Measurements from ENCODE around the gene MARK2. TPM values are rescaled to one million over a fixed set of nuclear protein-coding genes. Genes with fewer than 3 reads are reported as not detected.

The MARK2 gene
- total and polyA plus RNA-seq, 4 donors, result 12.2 to 32.5 (median 23.9) TPM

DNA sequence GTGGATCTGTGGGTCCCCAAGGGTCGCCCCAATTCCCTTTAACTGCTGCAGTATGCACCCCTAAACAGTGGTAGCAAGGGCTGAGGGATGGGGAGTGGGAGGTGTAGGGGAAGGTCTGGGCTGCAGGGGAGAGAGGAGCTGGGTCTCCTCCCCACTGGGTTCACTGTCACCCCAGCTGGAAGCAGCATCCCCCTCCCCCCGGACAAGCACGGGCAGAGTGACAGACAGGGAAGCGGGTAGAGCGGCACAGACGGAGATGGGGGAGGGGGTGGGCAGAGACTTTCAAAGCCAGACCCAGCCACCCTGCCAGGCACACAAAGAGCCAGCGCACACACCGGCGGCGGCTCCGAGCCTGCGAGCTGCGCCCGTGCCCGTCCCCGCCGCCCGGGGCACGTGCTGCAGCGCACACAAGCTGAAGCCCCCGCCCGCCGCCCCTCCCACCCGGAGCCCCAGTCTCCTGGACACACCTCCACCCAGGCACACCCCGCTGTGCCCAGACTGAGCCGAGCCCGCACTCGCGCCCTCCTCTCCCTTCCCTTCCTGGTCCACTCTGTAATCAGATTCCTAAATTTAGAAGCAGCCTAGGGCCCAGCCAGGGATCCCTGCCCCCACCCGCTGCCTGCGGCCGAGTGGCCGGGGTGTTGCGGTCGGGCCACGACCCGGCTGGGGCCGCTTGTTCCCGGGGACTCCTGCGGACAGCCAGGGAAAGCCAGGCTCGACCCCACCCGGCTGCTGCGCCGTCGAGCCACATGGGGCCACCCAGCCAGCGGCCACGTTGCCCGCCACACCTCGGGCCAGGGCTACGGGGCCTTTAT, 79.0 kb downstream of the MARK2 start:
- H3K36me3 ChIP-seq (ENCODE audit: control insufficient read depth, insufficient read depth, low read length), result peaks cover 23% of the 10 kb centered on the region
- H3K4me1 ChIP-seq (ENCODE audit: control insufficient read depth, insufficient read depth, low read length), result peaks cover 72% of the 10 kb centered on the region
- H3K9me3 ChIP-seq (ENCODE audit: control insufficient read depth, insufficient read depth, low read length), result no peaks in the 10 kb centered on the region
- H3K4me3 ChIP-seq (ENCODE audit: low read depth, low read length), result peak overlapping the region; percentile 43
- 4% methylated on average over 39 of the region's 50 CpGs for WGBS (ENCODE audit: insufficient coverage)
- H3K27me3 ChIP-seq (ENCODE audit: control insufficient read depth, insufficient read depth, low read length), result no peaks in the 10 kb centered on the region
- DNase-seq (ENCODE audit: low read depth in 4 of 6, low spot score in 6 of 6), result peak in 2 of 6 donors; percentile 94 to 96
- H3K27ac ChIP-seq (ENCODE audit: low read depth, low read length), result peak overlapping the region; percentile 86

DNA sequence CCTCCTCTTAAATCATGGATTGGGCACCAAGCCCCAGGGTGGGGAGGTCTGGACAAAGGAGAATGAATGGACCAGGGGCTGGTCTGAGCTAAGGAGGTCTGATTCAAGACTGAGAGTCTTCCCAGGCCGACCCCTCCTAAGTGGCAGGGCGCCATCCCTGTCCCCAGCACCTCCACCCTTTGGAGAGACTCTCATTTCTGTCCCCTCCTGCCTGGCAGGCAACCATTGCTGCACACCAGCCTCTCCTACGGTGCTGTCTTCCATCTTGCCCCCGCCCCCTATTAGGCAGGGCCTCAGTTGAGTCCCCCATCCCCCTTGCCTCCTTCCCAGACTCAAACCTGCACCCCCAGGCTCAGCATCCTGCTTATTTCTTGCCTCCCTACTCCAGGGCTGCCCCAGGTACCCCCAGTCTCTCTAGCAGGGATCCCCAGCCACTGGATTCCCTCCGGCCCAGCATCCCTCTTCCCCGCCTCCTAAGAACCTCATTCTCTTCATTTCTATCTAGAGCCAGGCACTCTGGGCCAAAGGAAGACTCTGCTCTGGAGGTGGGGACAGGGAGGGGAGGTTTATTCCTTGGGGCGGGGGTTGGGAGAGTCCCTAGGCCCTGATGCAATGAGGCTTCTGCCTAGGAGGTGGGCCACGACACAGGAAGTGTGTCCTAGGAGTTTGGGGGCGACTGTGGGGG, 79.7 kb downstream of the MARK2 start:
- peak in 2 of 6 donors; percentile 68 to 72 for DNase-seq (ENCODE audit: low read depth in 4 of 6, low spot score in 6 of 6)
- H3K27ac ChIP-seq (ENCODE audit: low read depth, low read length), result peak overlapping the region; percentile 86
- H3K27me3 ChIP-seq (ENCODE audit: control insufficient read depth, insufficient read depth, low read length), result no peaks in the 10 kb centered on the region
- no peaks in the 10 kb centered on the region for H3K9me3 ChIP-seq (ENCODE audit: control insufficient read depth, insufficient read depth, low read length)
- H3K4me1 ChIP-seq (ENCODE audit: control insufficient read depth, insufficient read depth, low read length), result peaks cover 72% of the 10 kb centered on the region
- 30% methylated on average over 5 of the region's 9 CpGs for WGBS (ENCODE audit: insufficient coverage)
- H3K4me3 ChIP-seq (ENCODE audit: low read depth, low read length), result no peak overlapping the region
- H3K36me3 ChIP-seq (ENCODE audit: control insufficient read depth, insufficient read depth, low read length), result peaks cover 20% of the 10 kb centered on the region

DNA sequence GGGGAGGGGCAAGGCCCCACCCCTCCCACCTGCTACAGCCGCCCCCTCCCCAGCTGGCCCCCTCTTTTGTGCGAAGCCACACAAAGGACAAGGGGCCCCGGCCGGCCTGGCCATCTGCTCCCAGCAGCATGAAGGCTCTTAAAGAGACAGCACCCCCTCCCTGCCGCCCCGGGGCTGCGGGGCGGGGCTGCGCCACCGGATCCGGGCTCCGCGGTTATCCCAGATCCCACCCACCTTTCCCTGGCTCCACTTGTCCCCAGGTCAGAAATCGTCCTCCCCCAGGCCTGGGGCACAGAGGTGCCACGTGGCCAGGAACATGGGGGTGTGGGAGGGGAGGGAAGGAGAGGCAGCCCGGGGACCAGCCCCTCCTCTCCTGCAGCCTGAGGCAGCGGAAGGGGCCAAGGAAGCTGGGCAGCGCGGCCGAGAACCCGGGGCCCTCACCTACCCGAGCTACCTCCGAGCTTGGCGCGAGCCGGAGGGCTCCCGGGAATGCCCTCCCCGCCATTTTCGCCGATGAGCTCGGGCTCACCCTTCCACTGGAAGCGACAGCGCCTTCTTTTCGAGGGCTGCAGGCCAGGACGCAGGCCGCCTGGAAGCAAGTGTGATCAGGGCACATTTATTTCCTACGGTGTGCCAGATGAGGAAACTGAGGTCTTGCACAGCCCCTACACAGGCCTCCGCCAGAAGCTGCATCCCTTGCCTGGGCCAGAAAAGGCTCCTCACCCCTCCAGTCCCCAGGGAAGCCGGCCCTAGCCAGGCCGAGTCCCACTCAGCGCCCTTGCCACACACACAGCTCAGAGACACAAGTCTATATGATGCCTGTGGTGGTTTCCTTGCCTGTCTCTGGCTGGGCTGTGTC, 80.6 kb downstream of the MARK2 start:
- WGBS (ENCODE audit: insufficient coverage), result 9% methylated on average over 34 of the region's 41 CpGs
- H3K4me1 ChIP-seq (ENCODE audit: control insufficient read depth, insufficient read depth, low read length), result peaks cover 63% of the 10 kb centered on the region
- peak overlapping the region; percentile 86 for H3K27ac ChIP-seq (ENCODE audit: low read depth, low read length)
- peaks cover 12% of the 10 kb centered on the region for H3K36me3 ChIP-seq (ENCODE audit: control insufficient read depth, insufficient read depth, low read length)
- H3K9me3 ChIP-seq (ENCODE audit: control insufficient read depth, insufficient read depth, low read length), result no peaks in the 10 kb centered on the region
- no peaks in the 10 kb centered on the region for H3K27me3 ChIP-seq (ENCODE audit: control insufficient read depth, insufficient read depth, low read length)
- peak in 2 of 6 donors; percentile 77 to 78 for DNase-seq (ENCODE audit: low read depth in 4 of 6, low spot score in 6 of 6)
- peak overlapping the region; percentile 31 for H3K4me3 ChIP-seq (ENCODE audit: low read depth, low read length)

DNA sequence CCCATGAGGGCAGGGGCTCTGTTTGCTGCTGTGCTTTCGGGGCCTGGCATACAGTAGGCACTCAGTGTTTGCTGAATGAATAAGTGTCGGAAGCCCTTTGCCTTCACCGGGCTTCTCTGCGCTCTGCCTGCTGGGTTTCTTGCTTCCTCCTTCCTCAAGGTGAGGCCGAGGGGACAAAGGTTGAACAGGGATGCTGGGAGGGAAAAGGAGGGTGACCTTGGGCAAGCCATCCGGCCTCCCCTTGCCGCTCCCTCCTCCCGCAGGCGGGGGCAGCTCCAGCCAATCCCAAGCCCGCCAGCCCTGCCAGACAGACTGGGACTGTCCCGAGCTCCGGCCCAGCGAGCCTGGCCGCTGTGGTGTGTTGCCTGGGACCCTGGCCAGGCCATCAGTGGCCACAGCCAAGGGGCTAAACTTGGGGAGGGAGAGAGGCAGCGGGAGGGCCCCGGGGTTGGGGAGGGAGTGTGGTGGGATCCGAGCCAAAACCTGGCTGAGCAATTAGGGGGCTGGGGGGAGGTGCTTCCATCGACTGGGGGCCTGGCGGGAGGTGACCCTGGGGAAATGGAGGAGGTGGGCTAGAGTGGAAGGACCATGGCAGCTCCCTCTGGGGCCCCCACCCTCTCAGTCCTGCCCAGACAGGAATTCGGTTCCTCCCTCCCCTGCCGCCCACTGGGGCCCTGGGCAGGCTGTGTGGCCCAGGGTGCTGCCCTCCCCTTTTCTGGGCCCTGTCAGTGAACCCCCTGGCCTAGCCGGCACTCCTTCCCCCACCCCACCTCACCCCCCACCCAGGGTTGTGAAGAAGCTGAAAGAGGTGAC, 81.4 kb downstream of the MARK2 start:
- no peak overlapping the region for H3K4me3 ChIP-seq (ENCODE audit: low read depth, low read length)

DNA sequence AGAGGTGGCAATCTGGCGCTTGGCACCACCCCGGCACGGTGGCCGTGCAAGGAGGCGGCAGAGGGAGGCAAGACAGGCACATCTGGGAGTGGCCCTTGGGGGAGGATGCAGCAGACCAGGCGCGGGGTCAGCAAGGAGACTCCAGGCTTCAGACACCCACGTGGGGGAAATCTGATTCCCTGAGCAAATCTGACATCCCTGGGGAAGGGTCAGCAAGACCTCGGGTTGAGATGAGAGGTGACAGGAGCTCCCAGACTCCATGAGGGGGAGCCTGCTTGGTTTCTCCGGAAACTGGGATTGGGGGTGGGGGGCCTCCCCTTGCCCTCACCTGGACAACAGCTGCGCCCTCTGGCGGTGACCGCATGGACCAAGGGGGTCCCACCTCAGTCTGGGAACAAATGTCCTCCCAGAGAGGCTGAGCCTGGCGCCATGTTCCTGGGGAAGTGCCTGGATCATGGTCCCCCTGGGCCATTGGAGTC, 82.1 kb downstream of the MARK2 start:
- H3K9me3 ChIP-seq (ENCODE audit: control insufficient read depth, insufficient read depth, low read length), result no peaks in the 10 kb centered on the region
- H3K4me1 ChIP-seq (ENCODE audit: control insufficient read depth, insufficient read depth, low read length), result peaks cover 50% of the 10 kb centered on the region
- peaks cover 3% of the 10 kb centered on the region for H3K36me3 ChIP-seq (ENCODE audit: control insufficient read depth, insufficient read depth, low read length)
- H3K27ac ChIP-seq (ENCODE audit: low read depth, low read length), result no peak overlapping the region
- 28% methylated on average over 14 of the region's 14 CpGs for WGBS (ENCODE audit: insufficient coverage)
- no peaks in the 10 kb centered on the region for H3K27me3 ChIP-seq (ENCODE audit: control insufficient read depth, insufficient read depth, low read length)
- H3K4me3 ChIP-seq (ENCODE audit: low read depth, low read length), result no peak overlapping the region
- peak in 1 of 6 donors; percentile 36 for DNase-seq (ENCODE audit: low read depth in 4 of 6, low spot score in 6 of 6)

More for the DNA sequence above, 81.4 kb downstream of the MARK2 start:
- Histone ChIP-seq H3K36me3 (ENCODE audit: control insufficient read depth, insufficient read depth, low read length) (peaks cover 4% of the 10 kb centered on the region), H3K27me3 (ENCODE audit: control insufficient read depth, insufficient read depth, low read length) (no peaks in the 10 kb centered on the region), H3K4me1 (ENCODE audit: control insufficient read depth, insufficient read depth, low read length) (peaks cover 55% of the 10 kb centered on the region), H3K27ac (ENCODE audit: low read depth, low read length) (peak overlapping the region; percentile 86), H3K9me3 (ENCODE audit: control insufficient read depth, insufficient read depth, low read length) (no peaks in the 10 kb centered on the region)
- DNase-seq (ENCODE audit: low read depth in 4 of 6, low spot score in 6 of 6), result peak in 2 of 6 donors; percentile 63 to 83
- 26% methylated on average over 20 of the region's 22 CpGs for WGBS (ENCODE audit: insufficient coverage)

DNA sequence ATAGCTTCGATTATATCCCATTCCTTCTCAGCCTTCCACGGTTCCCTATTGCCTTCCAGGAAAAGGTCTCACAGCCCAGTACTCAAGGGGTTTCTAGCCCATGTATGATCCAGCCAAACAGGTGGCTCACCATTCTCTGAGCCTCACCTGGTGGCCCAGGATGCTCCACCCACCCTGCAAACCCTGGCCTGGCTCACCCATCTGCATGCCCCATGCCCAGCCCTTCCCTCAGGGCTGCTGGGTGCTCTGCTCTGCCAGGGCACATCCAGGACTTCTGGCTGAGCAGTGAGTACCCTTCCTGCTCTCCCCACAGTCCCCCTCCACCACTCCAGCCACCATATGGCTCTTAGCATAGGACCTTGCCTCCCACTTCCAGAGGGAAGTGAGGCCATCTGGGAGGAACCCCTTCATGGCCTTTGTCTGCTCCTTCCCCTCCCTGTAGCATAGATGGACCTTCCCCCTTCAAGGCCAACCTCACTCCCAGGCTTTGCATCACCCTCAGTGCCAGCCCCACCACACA, 83.8 kb downstream of the MARK2 start:
- no peak overlapping the region for H3K4me3 ChIP-seq (ENCODE audit: low read depth, low read length)
- 73% methylated on average over 2 of the region's 2 CpGs for WGBS (ENCODE audit: insufficient coverage)
- H3K36me3 ChIP-seq (ENCODE audit: control insufficient read depth, insufficient read depth, low read length), result peaks cover 3% of the 10 kb centered on the region
- H3K4me1 ChIP-seq (ENCODE audit: control insufficient read depth, insufficient read depth, low read length), result peaks cover 36% of the 10 kb centered on the region
- no peak for DNase-seq (ENCODE audit: low read depth in 4 of 6, low spot score in 6 of 6)
- H3K27me3 ChIP-seq (ENCODE audit: control insufficient read depth, insufficient read depth, low read length), result no peaks in the 10 kb centered on the region
- no peak overlapping the region for H3K27ac ChIP-seq (ENCODE audit: low read depth, low read length)
- H3K9me3 ChIP-seq (ENCODE audit: control insufficient read depth, insufficient read depth, low read length), result no peaks in the 10 kb centered on the region

DNA sequence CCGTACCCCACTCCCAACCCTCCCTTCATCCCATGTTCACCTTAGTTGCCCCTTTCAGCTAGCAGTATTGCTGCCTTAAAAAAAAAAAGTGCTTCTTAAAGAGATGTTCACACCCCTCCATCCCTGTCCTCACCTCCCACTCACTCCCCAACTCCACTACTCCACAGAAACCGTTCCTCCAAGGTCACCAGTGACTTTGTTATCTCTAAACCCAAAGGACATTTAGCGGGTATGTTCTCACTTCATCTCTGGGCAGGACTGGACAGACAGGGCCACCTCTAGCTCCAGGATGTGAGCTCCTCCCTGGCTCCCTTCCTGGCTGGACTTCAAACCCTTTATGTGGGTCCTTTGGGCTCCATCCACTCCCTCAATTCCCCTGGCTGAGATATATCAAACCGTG, 84.4 kb downstream of the MARK2 start:
- Histone ChIP-seq H3K4me3 (ENCODE audit: low read depth, low read length) (no peak overlapping the region), H3K27ac (ENCODE audit: low read depth, low read length) (no peak overlapping the region), H3K36me3 (ENCODE audit: control insufficient read depth, insufficient read depth, low read length) (peaks cover 3% of the 10 kb centered on the region), H3K4me1 (ENCODE audit: control insufficient read depth, insufficient read depth, low read length) (peaks cover 30% of the 10 kb centered on the region), H3K27me3 (ENCODE audit: control insufficient read depth, insufficient read depth, low read length) (no peaks in the 10 kb centered on the region), H3K9me3 (ENCODE audit: control insufficient read depth, insufficient read depth, low read length) (no peaks in the 10 kb centered on the region)
- no peak for DNase-seq (ENCODE audit: low read depth in 4 of 6, low spot score in 6 of 6)
- 67% methylated on average over 4 of the region's 4 CpGs for WGBS (ENCODE audit: insufficient coverage)

DNA sequence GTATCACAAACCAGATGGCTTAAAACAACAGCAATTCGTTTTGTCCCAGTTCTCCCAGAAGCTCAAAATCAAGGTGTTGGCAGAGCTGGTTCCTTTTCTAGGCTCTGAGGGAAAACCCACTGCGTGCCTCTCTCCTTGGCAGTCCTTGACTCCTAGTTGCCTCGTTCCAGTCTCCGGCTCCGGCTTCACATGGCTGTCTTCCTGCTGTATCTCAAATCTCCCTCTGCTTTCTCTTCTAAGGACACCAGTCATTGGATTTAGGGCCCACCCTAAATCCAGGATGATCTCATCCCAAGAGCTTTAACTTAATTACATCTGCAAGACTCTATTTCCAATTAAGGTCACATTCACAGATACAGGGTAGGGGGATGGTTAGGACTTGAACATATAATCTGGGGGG, 90.7 kb downstream of the MARK2 start:
- Histone ChIP-seq H3K36me3 (ENCODE audit: control insufficient read depth, insufficient read depth, low read length) (no peaks in the 10 kb centered on the region), H3K27me3 (ENCODE audit: control insufficient read depth, insufficient read depth, low read length) (no peaks in the 10 kb centered on the region), H3K4me1 (ENCODE audit: control insufficient read depth, insufficient read depth, low read length) (peaks cover 6% of the 10 kb centered on the region), H3K4me3 (ENCODE audit: low read depth, low read length) (no peak overlapping the region), H3K9me3 (ENCODE audit: control insufficient read depth, insufficient read depth, low read length) (no peaks in the 10 kb centered on the region), H3K27ac (ENCODE audit: low read depth, low read length) (no peak overlapping the region)
- 77% methylated on average over 5 of the region's 5 CpGs for WGBS (ENCODE audit: insufficient coverage)
- no peak for DNase-seq (ENCODE audit: low read depth in 4 of 6, low spot score in 6 of 6)
